Testis (tissue), 2 donors: Measurements from ENCODE around the gene CAPS2.

Source experiments
- POLR2A ChIP-seq: fragments of 450-650 bp; IDR thresholded peaks from one replicate; pipeline ENCODE4 v1.6.1; 2017; ENCODE audit warnings: antibody characterized with exemption, mild to moderate bottlenecking, moderate library complexity
- TF ChIP-seq, protein P1 (sequence below), 3 experiments: fragments of 450-650 bp in 2 of 3; fragments of 200-600 bp in 1 of 3; sonication (generic) in 1 of 3; IDR thresholded peaks; one replicate each; pipeline ENCODE4 v1.5.1; 2016 to 2019; ENCODE audit warnings: antibody characterized with exemption in 3 of 3, mild to moderate bottlenecking in 2 of 3, moderate library complexity in 1 of 3

DNA sequence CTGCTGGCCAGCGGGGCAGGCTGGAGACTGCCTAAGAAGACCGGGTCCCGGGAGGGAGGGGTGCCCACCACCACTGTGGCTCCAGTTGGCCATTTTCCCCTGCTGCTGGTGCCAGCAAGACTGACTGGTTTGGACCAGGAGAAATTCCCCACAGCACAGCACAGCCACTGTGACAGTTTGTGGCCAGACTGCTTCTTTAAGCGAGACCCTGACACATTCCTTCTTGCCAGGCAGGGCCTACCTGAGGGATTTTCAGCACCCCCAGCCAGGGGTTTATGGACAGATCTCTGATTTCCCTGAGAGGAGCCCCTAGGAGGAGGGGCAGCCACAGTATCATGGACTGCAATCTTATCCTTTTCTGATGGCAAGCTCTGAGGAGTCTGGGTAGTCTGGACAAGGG lies 19.8 kb upstream of the CAPS2 start:
- TF ChIP-seq, protein P1, sequence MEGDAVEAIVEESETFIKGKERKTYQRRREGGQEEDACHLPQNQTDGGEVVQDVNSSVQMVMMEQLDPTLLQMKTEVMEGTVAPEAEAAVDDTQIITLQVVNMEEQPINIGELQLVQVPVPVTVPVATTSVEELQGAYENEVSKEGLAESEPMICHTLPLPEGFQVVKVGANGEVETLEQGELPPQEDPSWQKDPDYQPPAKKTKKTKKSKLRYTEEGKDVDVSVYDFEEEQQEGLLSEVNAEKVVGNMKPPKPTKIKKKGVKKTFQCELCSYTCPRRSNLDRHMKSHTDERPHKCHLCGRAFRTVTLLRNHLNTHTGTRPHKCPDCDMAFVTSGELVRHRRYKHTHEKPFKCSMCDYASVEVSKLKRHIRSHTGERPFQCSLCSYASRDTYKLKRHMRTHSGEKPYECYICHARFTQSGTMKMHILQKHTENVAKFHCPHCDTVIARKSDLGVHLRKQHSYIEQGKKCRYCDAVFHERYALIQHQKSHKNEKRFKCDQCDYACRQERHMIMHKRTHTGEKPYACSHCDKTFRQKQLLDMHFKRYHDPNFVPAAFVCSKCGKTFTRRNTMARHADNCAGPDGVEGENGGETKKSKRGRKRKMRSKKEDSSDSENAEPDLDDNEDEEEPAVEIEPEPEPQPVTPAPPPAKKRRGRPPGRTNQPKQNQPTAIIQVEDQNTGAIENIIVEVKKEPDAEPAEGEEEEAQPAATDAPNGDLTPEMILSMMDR (IDR thresholded peaks at IDR 0.05): no peak
- no peak for TF ChIP-seq POLR2A
